ENCODE measurements around the gene KRT82.

KRT82 gene

DNA sequence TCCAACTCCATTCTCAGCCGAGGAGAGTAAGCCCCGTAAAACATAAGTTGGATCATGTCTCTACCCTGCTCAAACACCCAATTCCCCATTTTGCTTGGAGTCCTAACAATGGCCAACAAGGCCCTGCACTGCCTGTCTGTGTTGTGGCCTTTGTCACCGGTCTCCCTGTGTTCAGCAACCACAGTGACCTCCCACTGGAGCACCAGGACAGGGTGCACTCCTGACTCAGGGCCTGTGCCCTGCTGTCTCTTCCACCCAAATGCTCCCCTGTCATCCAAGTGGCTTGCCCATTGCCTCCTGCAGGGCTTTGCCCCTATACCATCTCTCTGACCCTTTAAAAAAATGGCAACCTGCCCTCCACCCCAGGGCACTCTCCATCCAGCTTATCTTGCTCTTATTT lies 34.4 kb downstream of the KRT82 start:
- ATAC-seq (ENCODE audit: low read depth) (no peak), DNase-seq (ENCODE audit: low spot score) (no peak)
- Histone ChIP-seq H3K4me3 (ENCODE audit: severe bottlenecking) (no peak overlapping the region), H3K36me3 (ENCODE audit: low read depth) (no peaks in the 10 kb centered on the region), H3K27me3 (ENCODE audit: insufficient read depth, poor library complexity, severe bottlenecking) (no peaks in the 10 kb centered on the region), H3K27ac (ENCODE audit: poor library complexity, severe bottlenecking) (no peak overlapping the region), H3K9me3 (ENCODE audit: severe bottlenecking) (no peaks in the 10 kb centered on the region), H3K4me1 (ENCODE audit: insufficient read depth, poor library complexity, severe bottlenecking) (no peaks in the 10 kb centered on the region)
- TF ChIP-seq, protein P1, sequence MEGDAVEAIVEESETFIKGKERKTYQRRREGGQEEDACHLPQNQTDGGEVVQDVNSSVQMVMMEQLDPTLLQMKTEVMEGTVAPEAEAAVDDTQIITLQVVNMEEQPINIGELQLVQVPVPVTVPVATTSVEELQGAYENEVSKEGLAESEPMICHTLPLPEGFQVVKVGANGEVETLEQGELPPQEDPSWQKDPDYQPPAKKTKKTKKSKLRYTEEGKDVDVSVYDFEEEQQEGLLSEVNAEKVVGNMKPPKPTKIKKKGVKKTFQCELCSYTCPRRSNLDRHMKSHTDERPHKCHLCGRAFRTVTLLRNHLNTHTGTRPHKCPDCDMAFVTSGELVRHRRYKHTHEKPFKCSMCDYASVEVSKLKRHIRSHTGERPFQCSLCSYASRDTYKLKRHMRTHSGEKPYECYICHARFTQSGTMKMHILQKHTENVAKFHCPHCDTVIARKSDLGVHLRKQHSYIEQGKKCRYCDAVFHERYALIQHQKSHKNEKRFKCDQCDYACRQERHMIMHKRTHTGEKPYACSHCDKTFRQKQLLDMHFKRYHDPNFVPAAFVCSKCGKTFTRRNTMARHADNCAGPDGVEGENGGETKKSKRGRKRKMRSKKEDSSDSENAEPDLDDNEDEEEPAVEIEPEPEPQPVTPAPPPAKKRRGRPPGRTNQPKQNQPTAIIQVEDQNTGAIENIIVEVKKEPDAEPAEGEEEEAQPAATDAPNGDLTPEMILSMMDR (IDR thresholded peaks at IDR 0.05; ENCODE audit: poor library complexity, severe bottlenecking), result no peak

DNA sequence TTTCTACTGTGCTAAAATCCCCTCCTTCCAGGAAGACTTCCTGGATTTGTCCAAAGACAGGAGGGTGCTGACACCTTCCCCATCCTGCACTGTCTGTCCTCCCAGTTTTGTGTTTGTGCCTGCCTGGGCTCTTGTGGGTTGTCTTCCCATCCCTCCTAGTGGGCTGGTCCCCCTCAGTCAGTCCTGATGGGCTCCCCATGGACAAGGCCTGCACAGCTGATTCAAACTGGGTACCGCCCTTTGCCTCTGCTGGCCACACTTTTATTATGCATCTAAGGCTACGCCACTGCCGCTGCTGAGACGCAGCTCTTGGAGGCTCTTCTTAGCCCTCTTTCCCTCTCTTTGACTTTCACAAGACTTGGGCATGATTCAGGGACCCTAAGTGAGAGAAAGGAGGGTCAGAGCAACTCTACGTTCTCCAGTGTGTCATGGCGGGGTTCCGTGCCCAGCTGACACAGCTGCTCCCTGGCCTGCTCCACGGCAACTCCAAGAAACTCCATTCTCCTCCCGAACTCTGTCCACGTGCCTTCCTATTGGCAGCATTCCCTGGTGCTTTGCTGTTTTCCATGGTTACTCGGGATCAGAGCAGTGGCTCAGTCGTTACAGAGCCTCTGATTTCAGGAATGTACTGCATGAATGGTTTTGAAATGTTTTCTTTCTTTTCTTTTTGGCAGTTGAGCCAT lies 35.1 kb downstream of the KRT82 start:
- DNase-seq (ENCODE audit: low spot score), result no peak
- no peak overlapping the region for H3K27ac ChIP-seq (ENCODE audit: poor library complexity, severe bottlenecking)
- H3K4me3 ChIP-seq (ENCODE audit: severe bottlenecking), result no peak overlapping the region
- H3K4me1 ChIP-seq (ENCODE audit: insufficient read depth, poor library complexity, severe bottlenecking), result no peaks in the 10 kb centered on the region
- H3K36me3 ChIP-seq (ENCODE audit: low read depth), result no peaks in the 10 kb centered on the region
- no peak for ATAC-seq (ENCODE audit: low read depth)
- H3K9me3 ChIP-seq (ENCODE audit: severe bottlenecking), result no peaks in the 10 kb centered on the region
- TF ChIP-seq, protein P1 (IDR thresholded peaks at IDR 0.05; ENCODE audit: poor library complexity, severe bottlenecking), result no peak
- no peaks in the 10 kb centered on the region for H3K27me3 ChIP-seq (ENCODE audit: insufficient read depth, poor library complexity, severe bottlenecking)

DNA sequence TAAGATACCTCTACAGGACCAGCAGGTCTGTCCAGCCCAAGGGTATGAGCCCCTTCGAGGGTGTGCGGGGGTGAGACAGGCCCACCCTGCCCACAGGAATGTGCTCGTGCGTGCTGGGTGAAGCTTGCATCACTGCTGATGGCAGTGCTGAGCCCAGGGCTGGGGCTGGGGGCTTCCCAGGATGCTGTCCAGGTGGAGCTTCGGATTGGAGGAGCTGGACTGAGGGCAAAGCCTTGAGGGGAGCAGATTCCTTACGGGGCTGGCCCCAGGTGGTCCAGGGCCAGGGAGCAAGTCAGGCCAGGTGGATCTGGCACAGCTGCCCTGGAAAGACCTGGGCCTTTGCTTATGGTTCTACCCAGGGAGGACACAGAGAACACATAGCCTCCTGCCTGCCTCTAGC lies 36.3 kb downstream of the KRT82 start:
- TF ChIP-seq, protein P1 (IDR thresholded peaks at IDR 0.05; ENCODE audit: poor library complexity, severe bottlenecking), result no peak
- DNase-seq (ENCODE audit: low spot score), result no peak

DNA sequence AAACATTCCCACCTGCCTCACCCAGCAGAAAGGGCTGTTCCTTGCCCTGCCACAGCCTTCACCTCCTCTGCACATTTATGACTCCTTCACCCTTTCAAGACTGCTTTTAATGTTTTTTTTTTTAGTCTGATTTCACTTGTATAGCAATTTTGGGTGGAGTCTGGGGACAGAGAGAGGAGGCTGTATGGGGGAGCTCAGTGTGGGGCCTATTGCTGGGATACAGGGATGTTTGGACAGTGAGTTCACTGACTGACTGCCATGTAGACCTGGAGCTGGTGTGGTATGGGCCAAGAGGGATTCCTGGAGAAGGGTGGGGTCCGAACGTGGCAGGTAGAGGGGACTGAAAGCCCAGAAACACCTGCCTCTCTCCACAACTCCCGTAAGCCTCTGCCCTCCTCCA lies 36.9 kb downstream of the KRT82 start:
- Histone ChIP-seq H3K36me3 (ENCODE audit: low read depth) (no peaks in the 10 kb centered on the region), H3K4me3 (ENCODE audit: severe bottlenecking) (no peak overlapping the region), H3K4me1 (ENCODE audit: insufficient read depth, poor library complexity, severe bottlenecking) (no peaks in the 10 kb centered on the region), H3K9me3 (ENCODE audit: severe bottlenecking) (no peaks in the 10 kb centered on the region), H3K27ac (ENCODE audit: poor library complexity, severe bottlenecking) (no peak overlapping the region), H3K27me3 (ENCODE audit: insufficient read depth, poor library complexity, severe bottlenecking) (no peaks in the 10 kb centered on the region)
- TF ChIP-seq, protein P1 (IDR thresholded peaks at IDR 0.05; ENCODE audit: poor library complexity, severe bottlenecking), result no peak
- DNase-seq (ENCODE audit: low spot score) (no peak), ATAC-seq (ENCODE audit: low read depth) (no peak)

More for the DNA sequence above, 36.3 kb downstream of the KRT82 start:
- H3K36me3 ChIP-seq (ENCODE audit: low read depth), result no peaks in the 10 kb centered on the region
- H3K27ac ChIP-seq (ENCODE audit: poor library complexity, severe bottlenecking), result no peak overlapping the region
- H3K9me3 ChIP-seq (ENCODE audit: severe bottlenecking), result no peaks in the 10 kb centered on the region
- H3K27me3 ChIP-seq (ENCODE audit: insufficient read depth, poor library complexity, severe bottlenecking), result no peaks in the 10 kb centered on the region
- H3K4me1 ChIP-seq (ENCODE audit: insufficient read depth, poor library complexity, severe bottlenecking), result no peaks in the 10 kb centered on the region
- no peak overlapping the region for H3K4me3 ChIP-seq (ENCODE audit: severe bottlenecking)
- ATAC-seq (ENCODE audit: low read depth), result no peak

DNA sequence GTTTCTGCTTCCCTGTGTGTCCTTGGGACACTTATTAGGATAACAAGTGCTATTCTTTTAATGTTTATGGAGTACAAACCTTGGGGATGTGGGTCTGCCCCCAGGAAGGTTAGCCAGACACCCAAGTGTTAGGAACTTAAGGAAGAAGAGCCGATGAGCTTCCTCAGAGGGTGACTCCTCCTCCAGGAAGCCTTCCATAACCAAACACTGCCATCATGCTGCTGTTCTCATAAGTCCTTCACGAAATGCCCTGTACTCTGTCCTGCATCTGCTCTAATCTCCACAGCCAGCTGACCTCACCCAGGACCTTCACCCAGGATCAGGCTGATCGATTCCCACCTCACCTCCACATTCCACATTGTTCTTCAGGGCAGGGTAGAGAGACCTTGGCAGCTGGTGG lies 37.6 kb downstream of the KRT82 start:
- TF ChIP-seq, protein P1 (IDR thresholded peaks at IDR 0.05; ENCODE audit: poor library complexity, severe bottlenecking), result no peak

More for the DNA sequence above, 37.6 kb downstream of the KRT82 start:
- no peaks in the 10 kb centered on the region for H3K4me1 ChIP-seq (ENCODE audit: insufficient read depth, poor library complexity, severe bottlenecking)
- H3K9me3 ChIP-seq (ENCODE audit: severe bottlenecking), result no peaks in the 10 kb centered on the region
- no peak overlapping the region for H3K4me3 ChIP-seq (ENCODE audit: severe bottlenecking)
- H3K36me3 ChIP-seq (ENCODE audit: low read depth), result no peaks in the 10 kb centered on the region
- H3K27me3 ChIP-seq (ENCODE audit: insufficient read depth, poor library complexity, severe bottlenecking), result no peaks in the 10 kb centered on the region
- H3K27ac ChIP-seq (ENCODE audit: poor library complexity, severe bottlenecking), result no peak overlapping the region
- ATAC-seq (ENCODE audit: low read depth) (no peak), DNase-seq (ENCODE audit: low spot score) (no peak)

Data from RWPE2 (cell line).